Measurements from ENCODE around the gene MYL12A.

MYL12A gene

DNA sequence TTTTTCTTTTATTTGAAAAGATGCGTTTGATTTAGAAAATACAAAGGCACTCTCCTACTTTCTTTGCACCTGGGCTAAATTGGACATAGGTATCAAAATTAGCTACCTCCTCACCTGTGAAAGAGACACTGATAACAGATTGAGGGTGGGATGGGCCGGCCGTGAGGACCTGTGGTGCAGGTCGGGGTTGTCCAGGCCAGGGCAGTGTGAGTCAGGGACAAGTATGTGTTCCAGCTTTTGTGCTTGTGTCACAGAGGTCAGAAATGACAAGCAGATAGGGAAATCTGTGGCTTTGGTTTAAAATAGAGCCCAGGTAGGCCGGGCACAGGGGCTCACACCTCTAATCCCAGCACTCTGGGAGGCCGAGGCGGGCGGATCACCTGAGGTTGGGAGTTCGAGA is 36.9 kb downstream of the MYL12A start:
- TF ChIP-seq CTCF (conservative IDR thresholded peaks at IDR 0.05; ENCODE audit: low read depth, low read length) = no peak
- Histone ChIP-seq H3K9ac (no peak overlapping the region), H3K4me1 (ENCODE audit: low read depth, poor library complexity, severe bottlenecking) (no peaks in the 10 kb centered on the region), H3K4me3 (IDR thresholded peaks at IDR 0.05; ENCODE audit: insufficient read depth, low read depth, low read length) (no peak overlapping the region), H3K27ac (no peak overlapping the region), H3K27me3 (ENCODE audit: insufficient read depth, low read depth) (no peaks in the 10 kb centered on the region), H4K20me1 (ENCODE audit: insufficient read depth) (no peaks in the 10 kb centered on the region), H2AFZ (ENCODE audit: low read depth) (no peak overlapping the region), H3K79me2 (ENCODE audit: insufficient read depth, low read depth) (no peaks in the 10 kb centered on the region), H3K36me3 (ENCODE audit: insufficient read depth) (no peaks in the 10 kb centered on the region), H3K4me2 (no peak overlapping the region)

GRCh38 chr18:3286159-3286558 is 38.6 kb downstream of the MYL12A start:
- TF ChIP-seq CTCF (conservative IDR thresholded peaks at IDR 0.05; ENCODE audit: low read depth, low read length) = no peak
- no peak overlapping the region for H3K27ac ChIP-seq
- no peaks in the 10 kb centered on the region for H4K20me1 ChIP-seq (ENCODE audit: insufficient read depth)
- no peak overlapping the region for H3K4me3 ChIP-seq (IDR thresholded peaks at IDR 0.05; ENCODE audit: insufficient read depth, low read depth, low read length)
- no peak overlapping the region for H2AFZ ChIP-seq (ENCODE audit: low read depth)
- H3K4me2 ChIP-seq = no peak overlapping the region
- no peak overlapping the region for H3K9ac ChIP-seq
- no peaks in the 10 kb centered on the region for H3K79me2 ChIP-seq (ENCODE audit: insufficient read depth, low read depth)
- no peaks in the 10 kb centered on the region for H3K4me1 ChIP-seq (ENCODE audit: low read depth, poor library complexity, severe bottlenecking)
- H3K36me3 ChIP-seq (ENCODE audit: insufficient read depth) = no peaks in the 10 kb centered on the region
- H3K27me3 ChIP-seq (ENCODE audit: insufficient read depth, low read depth) = no peaks in the 10 kb centered on the region

DNA sequence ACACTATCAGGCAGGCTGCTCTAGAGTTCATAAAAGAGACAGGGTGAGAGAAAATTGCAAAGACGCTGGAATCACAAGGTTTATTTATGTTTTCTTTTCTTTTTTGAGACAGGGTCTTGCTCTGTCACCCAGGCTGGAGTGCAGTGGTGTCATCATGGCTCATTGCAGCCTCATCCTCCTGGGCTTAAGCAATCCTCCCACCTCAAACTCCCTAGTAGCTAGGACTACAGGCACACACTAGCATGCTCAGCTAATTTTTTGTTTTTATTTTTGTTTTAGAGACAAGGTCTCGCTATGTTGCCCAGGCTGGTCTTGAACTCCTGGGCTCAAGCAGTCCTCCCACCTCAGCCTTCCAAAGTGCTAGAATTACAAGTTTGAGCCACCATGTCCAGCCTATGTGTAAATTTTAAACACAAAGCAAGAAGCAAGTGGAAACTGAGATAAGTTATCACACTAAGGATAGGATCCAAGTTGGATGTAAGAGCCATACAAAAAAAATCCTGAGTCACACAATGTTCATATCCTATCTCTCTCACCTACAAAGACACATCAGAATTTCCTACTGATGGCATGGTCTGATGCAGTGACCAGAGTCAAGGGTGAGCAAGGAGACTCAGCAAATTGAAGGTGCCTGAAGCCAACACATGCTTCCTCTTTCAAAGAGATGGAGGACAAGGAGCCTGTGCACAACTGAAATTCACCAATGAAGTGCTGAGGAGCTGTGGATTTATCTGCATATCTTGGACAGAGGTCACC is 45.8 kb downstream of the MYL12A start:
- Histone ChIP-seq H3K27ac (no peak overlapping the region), H3K4me2 (no peak overlapping the region), H3K27me3 (ENCODE audit: insufficient read depth, low read depth) (no peaks in the 10 kb centered on the region), H3K36me3 (ENCODE audit: insufficient read depth) (no peaks in the 10 kb centered on the region), H2AFZ (ENCODE audit: low read depth) (no peak overlapping the region), H3K79me2 (ENCODE audit: insufficient read depth, low read depth) (0 out of 2 replicates have a peak, but pooled peaks cover 4% of the 10 kb centered on the region), H3K9ac (no peak overlapping the region), H3K4me3 (IDR thresholded peaks at IDR 0.05; ENCODE audit: insufficient read depth, low read depth, low read length) (no peak overlapping the region), H3K4me1 (ENCODE audit: low read depth, poor library complexity, severe bottlenecking) (peaks cover 10% of the 10 kb centered on the region), H4K20me1 (ENCODE audit: insufficient read depth) (no peaks in the 10 kb centered on the region)
- no peak for TF ChIP-seq CTCF (conservative IDR thresholded peaks at IDR 0.05; ENCODE audit: low read depth, low read length)

DNA sequence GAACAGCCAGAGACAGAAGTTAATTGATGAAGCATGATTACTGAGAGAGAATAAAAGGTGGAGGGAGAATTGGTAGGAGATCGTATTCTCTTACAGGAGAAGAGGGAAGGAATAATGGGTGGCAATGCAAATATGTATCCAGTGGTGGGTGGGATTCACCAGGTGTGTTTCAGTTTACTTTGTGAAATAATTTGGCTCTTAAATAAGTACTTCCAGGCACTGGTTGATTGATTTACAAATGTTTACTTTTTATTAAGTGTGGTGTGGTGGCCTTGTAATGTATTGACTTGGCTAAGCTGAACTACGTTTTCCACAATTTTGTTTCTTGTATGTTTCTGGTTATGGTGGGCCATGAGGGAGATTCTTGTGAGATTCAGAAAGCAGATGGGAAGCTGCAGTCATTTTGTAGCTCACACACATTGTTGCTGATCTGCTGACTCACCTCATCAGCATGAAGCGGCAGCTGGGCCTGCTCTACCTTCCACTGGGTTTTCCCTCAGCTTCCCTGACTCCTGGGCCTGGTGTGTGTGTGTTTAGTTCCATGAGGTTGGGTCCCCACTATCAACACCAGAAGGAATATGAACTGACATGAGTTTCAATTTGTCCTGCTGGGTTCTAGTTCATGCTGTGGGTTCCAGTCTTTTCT is 47.0 kb downstream of the MYL12A start:
- Histone ChIP-seq H3K9ac (no peak overlapping the region), H3K36me3 (ENCODE audit: insufficient read depth) (no peaks in the 10 kb centered on the region), H4K20me1 (ENCODE audit: insufficient read depth) (no peaks in the 10 kb centered on the region), H3K27me3 (ENCODE audit: insufficient read depth, low read depth) (no peaks in the 10 kb centered on the region), H3K4me3 (IDR thresholded peaks at IDR 0.05; ENCODE audit: insufficient read depth, low read depth, low read length) (no peak overlapping the region), H2AFZ (ENCODE audit: low read depth) (no peak overlapping the region), H3K27ac (no peak overlapping the region), H3K4me1 (ENCODE audit: low read depth, poor library complexity, severe bottlenecking) (peaks cover 10% of the 10 kb centered on the region), H3K79me2 (ENCODE audit: insufficient read depth, low read depth) (0 out of 2 replicates have a peak, but pooled peaks cover 4% of the 10 kb centered on the region), H3K4me2 (no peak overlapping the region)
- no peak for TF ChIP-seq CTCF (conservative IDR thresholded peaks at IDR 0.05; ENCODE audit: low read depth, low read length)
